ENCODE data around the gene MAPKAPK2. TPM values are rescaled to one million over a fixed set of nuclear protein-coding genes. Genes with fewer than 3 reads are reported as not detected.

MAPKAPK2 gene
- total RNA-seq, 1 experiment from 2014 or later: 51.1 TPM

DNA sequence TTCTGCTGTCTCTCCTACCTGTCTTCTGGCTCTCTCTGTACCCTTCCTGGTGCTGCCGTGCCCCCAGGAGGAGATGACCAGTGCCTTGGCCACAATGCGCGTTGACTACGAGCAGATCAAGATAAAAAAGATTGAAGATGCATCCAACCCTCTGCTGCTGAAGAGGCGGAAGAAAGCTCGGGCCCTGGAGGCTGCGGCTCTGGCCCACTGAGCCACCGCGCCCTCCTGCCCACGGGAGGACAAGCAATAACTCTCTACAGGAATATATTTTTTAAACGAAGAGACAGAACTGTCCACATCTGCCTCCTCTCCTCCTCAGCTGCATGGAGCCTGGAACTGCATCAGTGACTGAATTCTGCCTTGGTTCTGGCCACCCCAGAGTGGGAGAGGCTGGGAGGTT, 47.8 kb downstream of the MAPKAPK2 start:
- CTCF ChIA-PET: interaction anchor here (3.3 kb wide), 1 partner anchor 180 kb away, joined by 28 read pairs; no protein-coding TSS in a partner anchor

DNA sequence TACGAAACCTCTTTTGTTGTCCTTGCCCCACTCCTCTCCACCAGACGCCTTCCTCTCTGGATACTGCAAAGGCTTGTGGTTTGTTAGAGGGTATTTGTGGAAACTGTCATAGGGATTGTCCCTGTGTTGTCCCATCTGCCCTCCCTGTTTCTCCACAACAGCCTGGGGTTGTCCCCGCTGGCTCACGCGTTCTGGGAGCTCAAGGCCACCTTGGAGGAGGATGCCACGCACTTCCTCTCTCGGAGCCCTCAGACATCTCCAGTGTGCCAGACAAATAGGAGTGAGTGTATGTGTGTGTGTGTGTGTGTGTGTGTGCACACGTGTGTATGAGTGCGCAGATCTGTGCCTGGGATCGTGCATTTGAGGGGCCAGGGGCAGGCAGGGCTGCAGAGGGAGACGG, 48.3 kb downstream of the MAPKAPK2 start:
- Histone ChIP-seq H3K9me3 (ENCODE audit: control insufficient read depth in 1 of 2, insufficient read depth in 1 of 2, low read depth in 1 of 2, low read length in 2 of 2) (no peaks in the 10 kb centered on the region), H3K9me2 (ENCODE audit: insufficient read depth) (no peaks in the 10 kb centered on the region), H3K4me3 (replicated peaks in 1 of 2; ENCODE audit: low read depth in 1 of 2, low read length in 2 of 2) (no peak overlapping the region), H3K27ac (ENCODE audit: low read depth, low read length) (no peak overlapping the region), H2AFZ (ENCODE audit: low read depth, low read length, poor library complexity, severe bottlenecking) (no peak overlapping the region), H3K9ac (ENCODE audit: low read length) (no peak overlapping the region), H3K36me3 (ENCODE audit: control insufficient read depth in 1 of 2, insufficient read depth in 2 of 2, low read length in 2 of 2) (peaks cover 2 to 6% of the 10 kb centered on the region in 2 experiments; a peak in 2 of 4 replicates), H3K4me2 (ENCODE audit: low read length) (no peak overlapping the region), H3K4me1 (ENCODE audit: control insufficient read depth in 1 of 2, insufficient read depth in 2 of 2, low read length in 2 of 2) (no peaks in the 10 kb centered on the region), H4K20me1 (ENCODE audit: insufficient read depth) (no peaks in the 10 kb centered on the region), H3K27me3 (ENCODE audit: insufficient read depth, low read length) (no peaks in the 10 kb centered on the region), H3K79me2 (ENCODE audit: insufficient read depth, low read length) (peaks cover 4% of the 10 kb centered on the region; the same call in 1 of the 2 replicates)
- ChIA-PET POLR2A (no interaction called here), RAD21 (ENCODE audit: low non-redundant PET in 1 of 2, low total read pairs in 2 of 2, uncharacterized antibody in 2 of 2, unreplicated experiment in 2 of 2) (no interaction called here), CTCF (interaction anchor here (3.3 kb wide), 1 partner anchor 179 kb away, joined by 28 read pairs; no protein-coding TSS in a partner anchor)
- ATAC-seq: no peak
- DNase-seq (ENCODE audit: low read depth, low spot score): no peak
- intact Hi-C loops (cut with micrococcal nuclease): no loop called here
- BruUV-seq (replicated peaks): no TSS peak
- TF ChIP-seq POLR2A (IDR thresholded peaks at IDR 0.05; ENCODE audit: borderline replicate concordance, extremely low read depth, insufficient read depth, insufficient read length) (no peak), JUND (IDR thresholded peaks at IDR 0.05) (no peak), ZNF274 (IDR thresholded peaks at IDR 0.05; ENCODE audit: low read depth, low read length) (no peak), SRF (IDR thresholded peaks at IDR 0.05; ENCODE audit: low read depth) (no peak), YY1 (IDR thresholded peaks at IDR 0.05; ENCODE audit: extremely low read depth, insufficient replicate concordance, low read depth, low read length) (no peak)
- TF ChIP-seq, protein P1, sequence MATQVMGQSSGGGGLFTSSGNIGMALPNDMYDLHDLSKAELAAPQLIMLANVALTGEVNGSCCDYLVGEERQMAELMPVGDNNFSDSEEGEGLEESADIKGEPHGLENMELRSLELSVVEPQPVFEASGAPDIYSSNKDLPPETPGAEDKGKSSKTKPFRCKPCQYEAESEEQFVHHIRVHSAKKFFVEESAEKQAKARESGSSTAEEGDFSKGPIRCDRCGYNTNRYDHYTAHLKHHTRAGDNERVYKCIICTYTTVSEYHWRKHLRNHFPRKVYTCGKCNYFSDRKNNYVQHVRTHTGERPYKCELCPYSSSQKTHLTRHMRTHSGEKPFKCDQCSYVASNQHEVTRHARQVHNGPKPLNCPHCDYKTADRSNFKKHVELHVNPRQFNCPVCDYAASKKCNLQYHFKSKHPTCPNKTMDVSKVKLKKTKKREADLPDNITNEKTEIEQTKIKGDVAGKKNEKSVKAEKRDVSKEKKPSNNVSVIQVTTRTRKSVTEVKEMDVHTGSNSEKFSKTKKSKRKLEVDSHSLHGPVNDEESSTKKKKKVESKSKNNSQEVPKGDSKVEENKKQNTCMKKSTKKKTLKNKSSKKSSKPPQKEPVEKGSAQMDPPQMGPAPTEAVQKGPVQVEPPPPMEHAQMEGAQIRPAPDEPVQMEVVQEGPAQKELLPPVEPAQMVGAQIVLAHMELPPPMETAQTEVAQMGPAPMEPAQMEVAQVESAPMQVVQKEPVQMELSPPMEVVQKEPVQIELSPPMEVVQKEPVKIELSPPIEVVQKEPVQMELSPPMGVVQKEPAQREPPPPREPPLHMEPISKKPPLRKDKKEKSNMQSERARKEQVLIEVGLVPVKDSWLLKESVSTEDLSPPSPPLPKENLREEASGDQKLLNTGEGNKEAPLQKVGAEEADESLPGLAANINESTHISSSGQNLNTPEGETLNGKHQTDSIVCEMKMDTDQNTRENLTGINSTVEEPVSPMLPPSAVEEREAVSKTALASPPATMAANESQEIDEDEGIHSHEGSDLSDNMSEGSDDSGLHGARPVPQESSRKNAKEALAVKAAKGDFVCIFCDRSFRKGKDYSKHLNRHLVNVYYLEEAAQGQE (IDR thresholded peaks at IDR 0.05; ENCODE audit: low read depth): no peak
- TF ChIP-seq, protein P2, sequence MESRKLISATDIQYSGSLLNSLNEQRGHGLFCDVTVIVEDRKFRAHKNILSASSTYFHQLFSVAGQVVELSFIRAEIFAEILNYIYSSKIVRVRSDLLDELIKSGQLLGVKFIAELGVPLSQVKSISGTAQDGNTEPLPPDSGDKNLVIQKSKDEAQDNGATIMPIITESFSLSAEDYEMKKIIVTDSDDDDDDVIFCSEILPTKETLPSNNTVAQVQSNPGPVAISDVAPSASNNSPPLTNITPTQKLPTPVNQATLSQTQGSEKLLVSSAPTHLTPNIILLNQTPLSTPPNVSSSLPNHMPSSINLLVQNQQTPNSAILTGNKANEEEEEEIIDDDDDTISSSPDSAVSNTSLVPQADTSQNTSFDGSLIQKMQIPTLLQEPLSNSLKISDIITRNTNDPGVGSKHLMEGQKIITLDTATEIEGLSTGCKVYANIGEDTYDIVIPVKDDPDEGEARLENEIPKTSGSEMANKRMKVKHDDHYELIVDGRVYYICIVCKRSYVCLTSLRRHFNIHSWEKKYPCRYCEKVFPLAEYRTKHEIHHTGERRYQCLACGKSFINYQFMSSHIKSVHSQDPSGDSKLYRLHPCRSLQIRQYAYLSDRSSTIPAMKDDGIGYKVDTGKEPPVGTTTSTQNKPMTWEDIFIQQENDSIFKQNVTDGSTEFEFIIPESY (IDR thresholded peaks at IDR 0.05; ENCODE audit: extremely low read depth, insufficient replicate concordance, low read length): no peak
- TF ChIP-seq, protein P3, sequence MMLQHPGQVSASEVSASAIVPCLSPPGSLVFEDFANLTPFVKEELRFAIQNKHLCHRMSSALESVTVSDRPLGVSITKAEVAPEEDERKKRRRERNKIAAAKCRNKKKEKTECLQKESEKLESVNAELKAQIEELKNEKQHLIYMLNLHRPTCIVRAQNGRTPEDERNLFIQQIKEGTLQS (IDR thresholded peaks at IDR 0.05): no peak

More for the DNA sequence above, 47.8 kb downstream of the MAPKAPK2 start:
- Histone ChIP-seq H3K9ac (ENCODE audit: low read length) (no peak overlapping the region), H2AFZ (ENCODE audit: low read depth, low read length, poor library complexity, severe bottlenecking) (no peak overlapping the region), H3K36me3 (ENCODE audit: control insufficient read depth in 1 of 2, insufficient read depth in 2 of 2, low read length in 2 of 2) (peaks cover 2 to 6% of the 10 kb centered on the region in 2 experiments; a peak in 2 of 4 replicates), H3K9me3 (ENCODE audit: control insufficient read depth in 1 of 2, insufficient read depth in 1 of 2, low read depth in 1 of 2, low read length in 2 of 2) (no peaks in the 10 kb centered on the region), H3K9me2 (ENCODE audit: insufficient read depth) (no peaks in the 10 kb centered on the region), H3K4me3 (replicated peaks in 1 of 2; ENCODE audit: low read depth in 1 of 2, low read length in 2 of 2) (no peak overlapping the region), H3K4me2 (ENCODE audit: low read length) (no peak overlapping the region), H3K27me3 (ENCODE audit: insufficient read depth, low read length) (no peaks in the 10 kb centered on the region), H4K20me1 (ENCODE audit: insufficient read depth) (no peaks in the 10 kb centered on the region), H3K4me1 (ENCODE audit: control insufficient read depth in 1 of 2, insufficient read depth in 2 of 2, low read length in 2 of 2) (no peaks in the 10 kb centered on the region), H3K27ac (ENCODE audit: low read depth, low read length) (no peak overlapping the region), H3K79me2 (ENCODE audit: insufficient read depth, low read length) (peaks cover 6% of the 10 kb centered on the region; the same call in 1 of the 2 replicates)
- RAD21 ChIA-PET (ENCODE audit: low non-redundant PET in 1 of 2, low total read pairs in 2 of 2, uncharacterized antibody in 2 of 2, unreplicated experiment in 2 of 2): no interaction called here
- POLR2A ChIA-PET: no interaction called here
- ATAC-seq: no peak
- BruUV-seq (replicated peaks): no TSS peak
- TF ChIP-seq CEBPB (IDR thresholded peaks at IDR 0.05; ENCODE audit: low read depth): no peak
- TF ChIP-seq SRF (IDR thresholded peaks at IDR 0.05; ENCODE audit: low read depth): no peak
- no peak for TF ChIP-seq ZFX (IDR thresholded peaks at IDR 0.05)
- TF ChIP-seq, protein P2 (IDR thresholded peaks at IDR 0.05; ENCODE audit: extremely low read depth, insufficient replicate concordance, low read length): no peak
- no peak for TF ChIP-seq SP1 (IDR thresholded peaks at IDR 0.05; ENCODE audit: low read depth)
- DNase-seq (ENCODE audit: low read depth, low spot score): no peak
- intact Hi-C loops (cut with micrococcal nuclease): no loop called here
